PC-9 (cell line): ENCODE measurements around the gene HTR2B. TPM values are rescaled to one million over a fixed set of nuclear protein-coding genes. Genes with fewer than 3 reads are reported as not detected.
"Not testable (repeated sequence)": the region's sequence is repeated elsewhere in the genome, so short reads cannot be mapped to it uniquely, and the experiment has no call there.

Source experiments
- BruUV-seq: library from RNA; stranded (reverse); fragments of 400-500 nt; replicated peaks from 2 replicates; lab custom pipeline; 2021; lab: Mats Ljungman, UMichigan
- CTCF ChIA-PET: fragments of 300-600 bp; sonication (Branson Sonifier 250); formaldehyde crosslinking; loops from one replicate; lab custom pipeline; 2022; ENCODE audit warnings: antibody characterized with exemption; lab: Charles Lee
- POLR2A ChIA-PET: fragments of 300-600 bp; sonication (Branson Sonifier 250); formaldehyde crosslinking; loops from one replicate; lab custom pipeline; 2022; ENCODE audit warnings: antibody characterized with exemption; ENCODE audit not compliant: unreplicated experiment; lab: Charles Lee
- DNase-seq, 2 experiments: peaks; one replicate each; pipeline versions ENCODE4 v3.0.0 to v3.0.0-alpha.2; 2015 to 2022; ENCODE audit warnings: mixed read lengths in 1 of 2
- H2AFZ ChIP-seq: fragments of 200-600 bp; sonication (generic); 2 replicates; pipeline ENCODE4 v1.8.1; 2017; ENCODE audit warnings: antibody characterized with exemption
- H3F3A ChIP-seq: fragments of 200-600 bp; sonication (generic); 2 replicates; pipeline ENCODE4 v1.8.1; 2017; ENCODE audit warnings: antibody characterized with exemption, mild to moderate bottlenecking, low read depth; ENCODE audit not compliant: insufficient read depth
- H3K27ac ChIP-seq: fragments of 200-600 bp; sonication (generic); 2 replicates; pipeline ENCODE4 v1.6.1; 2016; ENCODE audit warnings: mixed run types
- H3K27me3 ChIP-seq: fragments of 200-600 bp; sonication (generic); 2 replicates; pipeline ENCODE4 v1.6.1; 2016; ENCODE audit warnings: low read depth, mixed run types; ENCODE audit not compliant: insufficient read depth
- H3K36me3 ChIP-seq: fragments of 200-600 bp; sonication (generic); 2 replicates; pipeline ENCODE4 v1.6.1; 2016; ENCODE audit warnings: low read depth, mixed run types
- H3K4me1 ChIP-seq: fragments of 200-600 bp; sonication (generic); replicated peaks from 2 replicates; pipeline ENCODE4 v1.6.1; 2016; ENCODE audit warnings: mixed run types; ENCODE audit not compliant: insufficient read depth
- H3K4me2 ChIP-seq: fragments of 200-600 bp; sonication (generic); 2 replicates; pipeline ENCODE4 v1.6.1; 2017; ENCODE audit warnings: mixed run types
- H3K4me3 ChIP-seq: fragments of 200-600 bp; sonication (generic); 2 replicates; pipeline ENCODE4 v1.6.1; 2016; ENCODE audit warnings: mixed run types
- H3K79me2 ChIP-seq: fragments of 200-600 bp; sonication (generic); 2 replicates; pipeline ENCODE4 v1.6.1; 2017; ENCODE audit warnings: low read depth, mixed run types
- H3K9me2 ChIP-seq: fragments of 200-600 bp; sonication (generic); 2 replicates; pipeline ENCODE4 v1.8.1; 2017; ENCODE audit warnings: mild to moderate bottlenecking; ENCODE audit not compliant: insufficient read depth
- H3K9me3 ChIP-seq: fragments of 200-600 bp; sonication (generic); 2 replicates; pipeline ENCODE4 v1.8.1; 2016; ENCODE audit warnings: low read depth; ENCODE audit not compliant: insufficient read depth
- H4K20me1 ChIP-seq: fragments of 200-600 bp; sonication (generic); 2 replicates; pipeline ENCODE4 v1.8.1; 2017; ENCODE audit not compliant: insufficient read depth
- EZH2 ChIP-seq: fragments of 200-600 bp; sonication (generic); IDR thresholded peaks from 2 replicates; pipeline ENCODE4 v1.8.0; 2017; ENCODE audit warnings: antibody characterized with exemption, low read depth
- intact Hi-C: fragments of 100-400 bp; cut with micrococcal nuclease; formaldehyde crosslinking; loops from one replicate; pipeline ENCODE4 v1.10.0; 2022; ENCODE audit not compliant: unreplicated experiment
- total RNA-seq: library from RNA; stranded (reverse); gene quantifications from 2 replicates; pipeline ENCODE4 v1.2.3, GENCODE V29; 2021
- TF ChIP-seq, protein P1 (sequence below): fragments of 200-600 bp; sonication (generic); conservative IDR thresholded peaks from 2 replicates; pipeline ENCODE4 v1.6.1; 2017; ENCODE audit warnings: mixed run types, antibody characterized with exemption, mild to moderate bottlenecking, moderate library complexity

Gene HTR2B
- total RNA-seq, 1 experiment from 2014 or later: not detected

DNA sequence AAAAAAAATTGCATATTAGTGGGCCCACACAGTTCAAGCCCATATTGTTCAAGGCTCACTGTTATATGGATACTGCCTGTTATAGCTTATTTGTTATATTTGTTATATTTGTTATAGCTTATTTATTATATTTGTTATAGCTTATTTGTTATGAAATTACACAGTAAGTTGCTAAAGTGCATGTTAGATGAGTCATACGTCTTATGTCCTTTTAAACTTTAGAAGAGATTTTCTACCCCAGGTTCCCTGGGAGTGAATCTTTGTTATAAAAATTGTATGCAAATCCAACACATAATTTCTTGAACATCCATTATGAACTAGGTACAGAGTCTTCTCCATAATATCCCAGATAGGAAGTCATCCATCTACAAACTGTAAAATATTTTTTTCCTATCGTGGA is 22.1 kb downstream of the HTR2B start:
- no TSS peak for BruUV-seq
- Histone ChIP-seq H2AFZ (no peak overlapping the region), H3K4me2 (no peak overlapping the region), H3F3A (peaks cover 27% of the 10 kb centered on the region), H4K20me1 (peaks cover 5% of the 10 kb centered on the region; the same call in 1 of the 2 replicates), H3K27me3 (no peaks in the 10 kb centered on the region), H3K9me3 (peaks cover 7% of the 10 kb centered on the region; the same call in 1 of the 2 replicates), H3K4me3 (no peak overlapping the region), H3K4me1 (no peaks in the 10 kb centered on the region), H3K79me2 (no peaks in the 10 kb centered on the region; the same call in none of the 2 replicates), H3K27ac (no peak overlapping the region), H3K9me2 (no peaks in the 10 kb centered on the region), H3K36me3 (peaks cover 26% of the 10 kb centered on the region)
- intact Hi-C loops: no loop called here
- TF ChIP-seq, protein P1, sequence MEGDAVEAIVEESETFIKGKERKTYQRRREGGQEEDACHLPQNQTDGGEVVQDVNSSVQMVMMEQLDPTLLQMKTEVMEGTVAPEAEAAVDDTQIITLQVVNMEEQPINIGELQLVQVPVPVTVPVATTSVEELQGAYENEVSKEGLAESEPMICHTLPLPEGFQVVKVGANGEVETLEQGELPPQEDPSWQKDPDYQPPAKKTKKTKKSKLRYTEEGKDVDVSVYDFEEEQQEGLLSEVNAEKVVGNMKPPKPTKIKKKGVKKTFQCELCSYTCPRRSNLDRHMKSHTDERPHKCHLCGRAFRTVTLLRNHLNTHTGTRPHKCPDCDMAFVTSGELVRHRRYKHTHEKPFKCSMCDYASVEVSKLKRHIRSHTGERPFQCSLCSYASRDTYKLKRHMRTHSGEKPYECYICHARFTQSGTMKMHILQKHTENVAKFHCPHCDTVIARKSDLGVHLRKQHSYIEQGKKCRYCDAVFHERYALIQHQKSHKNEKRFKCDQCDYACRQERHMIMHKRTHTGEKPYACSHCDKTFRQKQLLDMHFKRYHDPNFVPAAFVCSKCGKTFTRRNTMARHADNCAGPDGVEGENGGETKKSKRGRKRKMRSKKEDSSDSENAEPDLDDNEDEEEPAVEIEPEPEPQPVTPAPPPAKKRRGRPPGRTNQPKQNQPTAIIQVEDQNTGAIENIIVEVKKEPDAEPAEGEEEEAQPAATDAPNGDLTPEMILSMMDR: no peak
- TF ChIP-seq EZH2: no peak
- POLR2A ChIA-PET: no interaction called here
- no peak for DNase-seq
- CTCF ChIA-PET: interaction anchor here (0.5 to 1.0 kb wide), 2 partner anchors 18 to 456 kb away, joined by 3 read pairs; no protein-coding TSS in a partner anchor

DNA sequence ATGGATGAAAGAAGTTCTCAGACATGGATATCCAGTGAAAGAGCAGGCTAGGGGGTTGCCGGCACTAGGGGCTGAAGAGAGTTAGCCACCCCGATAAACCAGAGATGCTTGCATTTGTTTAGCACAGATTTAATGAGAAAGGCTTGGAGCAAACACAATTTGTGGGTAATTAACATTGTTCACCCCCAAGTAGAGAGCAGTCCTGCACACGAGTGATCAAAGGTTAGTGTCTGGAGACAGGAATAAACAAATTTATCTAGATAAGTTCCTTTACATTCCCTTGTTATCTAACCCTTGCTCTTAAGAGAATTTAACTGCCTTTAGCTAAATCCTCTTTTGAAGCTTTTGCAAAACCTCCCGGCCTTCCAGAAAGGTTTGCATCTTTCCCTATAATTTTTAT is 23.9 kb downstream of the HTR2B start:
- Histone ChIP-seq H3K4me1 (no peaks in the 10 kb centered on the region), H3K9me3 (peaks cover 7% of the 10 kb centered on the region; the same call in 1 of the 2 replicates), H3K4me3 (no peak overlapping the region), H3K9me2 (no peaks in the 10 kb centered on the region), H4K20me1 (0 out of 2 replicates have a peak, but pooled peaks cover 5% of the 10 kb centered on the region), H3K4me2 (no peak overlapping the region), H3K27me3 (no peaks in the 10 kb centered on the region), H3K27ac (no peak overlapping the region), H3F3A (peaks cover 24% of the 10 kb centered on the region), H3K79me2 (no peaks in the 10 kb centered on the region; the same call in none of the 2 replicates), H3K36me3 (peaks cover 29% of the 10 kb centered on the region), H2AFZ (no peak overlapping the region)
- POLR2A ChIA-PET: no interaction called here
- CTCF ChIA-PET: no interaction called here
- no peak for TF ChIP-seq EZH2
- TF ChIP-seq, protein P1: no peak
- BruUV-seq: no TSS peak
- intact Hi-C loops: no loop called here
- DNase-seq: no peak

- H3K79me2 ChIP-seq, H3K4me2 ChIP-seq, H3K9me3 ChIP-seq, H3K4me3 ChIP-seq, H3K27ac ChIP-seq, CTCF ChIA-PET, H3K27me3 ChIP-seq, H2AFZ ChIP-seq, H3K4me1 ChIP-seq, POLR2A ChIA-PET, BruUV-seq, H3K9me2 ChIP-seq, intact Hi-C loops, DNase-seq, H4K20me1 ChIP-seq: not testable (repeated sequence)
- H3F3A ChIP-seq: peaks cover 20% of the 10 kb centered on the region
- peaks cover 24% of the 10 kb centered on the region for H3K36me3 ChIP-seq
Observed at GRCh38 chr2:231100321-231100720, 24.5 kb downstream of the HTR2B start.

- Histone ChIP-seq H3K79me2 (no peaks in the 10 kb centered on the region; the same call in 1 of the 2 replicates), H3K4me3 (no peak overlapping the region), H2AFZ (no peak overlapping the region), H3K27me3 (no peaks in the 10 kb centered on the region), H3K27ac (no peak overlapping the region), H4K20me1 (0 out of 2 replicates have a peak, but pooled peaks cover 5% of the 10 kb centered on the region), H3K9me3 (peaks cover 7% of the 10 kb centered on the region; the same call in 1 of the 2 replicates), H3K4me1 (no peaks in the 10 kb centered on the region), H3K9me2 (no peaks in the 10 kb centered on the region), H3F3A (peaks cover 20% of the 10 kb centered on the region), H3K4me2 (no peak overlapping the region), H3K36me3 (peaks cover 26% of the 10 kb centered on the region)
- intact Hi-C loops: no loop called here
- no peak for DNase-seq
- TF ChIP-seq, protein P1: no peak
- no peak for TF ChIP-seq EZH2
- ChIA-PET POLR2A (no interaction called here), CTCF (no interaction called here)
- BruUV-seq: no TSS peak
Observed at GRCh38 chr2:231099918-231100317, 24.9 kb downstream of the HTR2B start.
